Activated CD8-positive, alpha-beta memory T cell treated with anti-CD3 and anti-CD28 coated beads for 4 hours (primary cell): ENCODE data around the gene OTOP3.
"Not testable (repeated sequence)": the region's sequence is repeated elsewhere in the genome, so short reads cannot be mapped to it uniquely, and the experiment has no call there.

Source experiments
- DNase-seq, 2 donors: peaks; one replicate each; pipeline ENCODE4 v3.0.0-alpha.2; 2020; ENCODE audit warnings: low read depth in 2 of 2

OTOP3 gene, protein sequence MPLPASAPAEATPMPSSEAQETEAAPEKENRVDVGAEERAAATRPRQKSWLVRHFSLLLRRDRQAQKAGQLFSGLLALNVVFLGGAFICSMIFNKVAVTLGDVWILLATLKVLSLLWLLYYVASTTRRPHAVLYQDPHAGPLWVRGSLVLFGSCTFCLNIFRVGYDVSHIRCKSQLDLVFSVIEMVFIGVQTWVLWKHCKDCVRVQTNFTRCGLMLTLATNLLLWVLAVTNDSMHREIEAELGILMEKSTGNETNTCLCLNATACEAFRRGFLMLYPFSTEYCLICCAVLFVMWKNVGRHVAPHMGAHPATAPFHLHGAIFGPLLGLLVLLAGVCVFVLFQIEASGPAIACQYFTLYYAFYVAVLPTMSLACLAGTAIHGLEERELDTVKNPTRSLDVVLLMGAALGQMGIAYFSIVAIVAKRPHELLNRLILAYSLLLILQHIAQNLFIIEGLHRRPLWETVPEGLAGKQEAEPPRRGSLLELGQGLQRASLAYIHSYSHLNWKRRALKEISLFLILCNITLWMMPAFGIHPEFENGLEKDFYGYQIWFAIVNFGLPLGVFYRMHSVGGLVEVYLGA

DNA sequence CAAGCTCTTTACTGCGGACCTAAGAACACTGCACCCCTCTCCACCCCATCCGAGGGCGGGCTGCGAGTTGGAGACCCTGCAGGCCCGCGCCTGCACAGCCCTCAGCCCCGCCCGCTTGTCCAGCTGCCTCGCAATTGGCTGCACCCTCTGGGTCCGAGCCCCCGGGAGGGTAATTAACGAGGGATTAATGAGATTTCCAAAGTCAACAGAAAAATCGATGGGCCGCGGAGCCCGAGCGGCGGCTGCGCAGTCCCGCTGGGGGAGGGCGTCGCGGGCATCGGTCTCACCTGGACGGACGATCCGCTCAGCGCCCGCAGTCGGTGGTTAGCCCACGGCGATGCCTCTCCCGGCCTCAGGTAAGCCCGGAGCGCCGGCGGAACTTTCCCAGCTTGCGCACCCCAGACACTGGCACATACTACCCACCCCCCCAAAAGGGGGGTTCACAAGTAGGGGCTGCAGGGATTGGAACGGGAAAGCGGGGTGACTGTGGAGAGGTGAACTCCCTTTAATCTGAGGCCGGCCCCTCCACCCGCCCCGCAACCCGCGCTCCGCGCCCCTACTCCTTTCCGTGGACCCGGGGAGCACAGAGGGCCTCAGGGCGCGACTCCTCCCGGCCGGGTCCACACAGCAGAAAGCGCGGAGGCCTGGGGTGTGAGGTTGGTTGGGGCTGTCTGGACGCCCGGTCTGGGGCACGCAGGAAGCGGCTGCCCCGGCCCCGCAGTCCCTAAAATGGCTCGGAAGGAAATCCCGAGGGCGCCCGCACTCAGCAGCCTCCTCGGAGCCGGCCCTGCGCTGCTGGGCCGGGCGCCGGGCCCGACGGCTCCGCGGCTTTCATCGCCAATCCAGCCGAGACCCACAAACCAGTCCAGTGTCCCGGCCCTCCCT, at the start of gene OTOP3:
Gene OTOP3, plus strand, starts transcription at position 314 of the 885 bp plus-strand sequence. Its CDS starts 24 bp downstream, at position 338.
- DNase-seq, result no peak

DNA sequence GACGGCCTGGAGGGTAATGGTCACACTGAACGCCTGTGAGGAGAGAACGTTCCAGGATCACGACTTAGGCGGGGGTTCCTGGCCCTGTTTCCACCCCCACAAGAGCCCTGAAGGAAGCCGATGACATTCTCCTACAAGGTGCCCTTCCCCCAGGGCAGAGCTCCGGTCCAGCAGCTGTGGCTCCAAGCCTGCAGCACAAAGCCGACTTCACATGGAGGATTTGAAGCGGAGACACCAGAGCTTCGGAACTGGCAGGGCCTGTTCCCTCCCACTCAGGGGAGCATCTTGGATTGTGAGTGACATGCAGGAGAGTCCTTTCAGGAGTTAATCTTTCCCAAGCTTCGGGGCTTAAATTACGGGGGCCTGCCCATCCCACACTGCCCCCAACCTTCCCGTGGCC, 47.2 kb upstream of the OTOP3 start:
- DNase-seq, result no peak

DNA sequence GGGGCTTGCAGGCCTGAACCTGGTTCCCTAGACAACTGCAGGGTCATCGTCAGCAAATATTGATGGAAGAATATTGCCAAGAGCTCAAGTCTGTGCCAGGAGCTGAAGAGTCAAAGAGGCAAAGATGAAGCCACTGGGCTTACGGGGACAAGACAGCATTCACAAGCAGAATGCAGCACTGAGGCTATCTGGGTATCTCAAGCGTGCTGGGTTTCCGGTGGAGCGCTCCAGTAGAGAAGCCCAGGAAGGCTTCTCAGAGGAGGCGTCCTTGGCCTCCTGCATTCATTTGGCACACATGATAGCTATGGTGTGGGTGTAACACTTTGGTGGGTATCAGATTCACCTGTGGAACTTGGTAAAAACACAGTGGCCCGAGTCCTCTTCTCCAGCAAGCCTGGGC, 45.1 kb upstream of the OTOP3 start:
- no peak for DNase-seq

DNA sequence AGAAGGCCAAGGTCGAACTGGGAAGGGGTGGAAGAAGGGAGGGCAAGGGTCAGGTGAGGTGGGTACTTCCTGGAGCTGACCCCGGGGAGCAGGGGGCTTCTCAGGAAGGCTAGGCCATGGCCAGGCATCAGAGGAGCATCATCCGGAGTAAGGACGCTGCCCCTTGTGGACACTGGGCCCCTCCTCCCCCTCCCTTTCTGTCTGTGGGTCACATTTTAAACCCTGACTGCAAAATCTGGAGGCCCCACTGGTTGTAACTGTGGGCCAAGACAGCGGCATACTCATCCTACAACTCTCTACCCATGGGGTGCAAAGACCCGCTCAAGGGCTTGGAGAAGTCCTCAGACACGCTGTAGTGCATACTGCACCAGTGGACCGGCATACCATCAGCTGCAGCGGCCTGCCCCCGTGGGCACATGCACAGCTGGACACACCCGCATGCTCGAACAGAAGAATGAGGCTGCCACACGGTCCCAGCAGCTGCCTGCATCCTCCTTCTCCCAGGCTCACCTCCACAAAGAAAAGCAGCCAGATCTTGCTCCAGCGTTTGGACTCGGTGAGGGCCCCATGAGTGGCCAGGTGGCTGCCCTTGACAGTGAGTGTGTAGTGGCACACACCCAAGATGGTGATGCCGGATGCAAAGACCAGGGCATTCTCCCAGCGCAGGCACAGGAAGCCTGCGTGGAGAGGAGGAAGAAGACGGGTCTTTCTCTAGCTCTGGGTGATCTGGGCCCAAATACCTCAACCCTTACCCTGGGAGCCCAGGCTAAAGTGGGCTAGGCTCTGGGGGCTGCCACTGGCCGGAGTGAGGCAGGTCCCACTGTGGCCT, 43.5 kb upstream of the OTOP3 start:
- no peak for DNase-seq

DNA sequence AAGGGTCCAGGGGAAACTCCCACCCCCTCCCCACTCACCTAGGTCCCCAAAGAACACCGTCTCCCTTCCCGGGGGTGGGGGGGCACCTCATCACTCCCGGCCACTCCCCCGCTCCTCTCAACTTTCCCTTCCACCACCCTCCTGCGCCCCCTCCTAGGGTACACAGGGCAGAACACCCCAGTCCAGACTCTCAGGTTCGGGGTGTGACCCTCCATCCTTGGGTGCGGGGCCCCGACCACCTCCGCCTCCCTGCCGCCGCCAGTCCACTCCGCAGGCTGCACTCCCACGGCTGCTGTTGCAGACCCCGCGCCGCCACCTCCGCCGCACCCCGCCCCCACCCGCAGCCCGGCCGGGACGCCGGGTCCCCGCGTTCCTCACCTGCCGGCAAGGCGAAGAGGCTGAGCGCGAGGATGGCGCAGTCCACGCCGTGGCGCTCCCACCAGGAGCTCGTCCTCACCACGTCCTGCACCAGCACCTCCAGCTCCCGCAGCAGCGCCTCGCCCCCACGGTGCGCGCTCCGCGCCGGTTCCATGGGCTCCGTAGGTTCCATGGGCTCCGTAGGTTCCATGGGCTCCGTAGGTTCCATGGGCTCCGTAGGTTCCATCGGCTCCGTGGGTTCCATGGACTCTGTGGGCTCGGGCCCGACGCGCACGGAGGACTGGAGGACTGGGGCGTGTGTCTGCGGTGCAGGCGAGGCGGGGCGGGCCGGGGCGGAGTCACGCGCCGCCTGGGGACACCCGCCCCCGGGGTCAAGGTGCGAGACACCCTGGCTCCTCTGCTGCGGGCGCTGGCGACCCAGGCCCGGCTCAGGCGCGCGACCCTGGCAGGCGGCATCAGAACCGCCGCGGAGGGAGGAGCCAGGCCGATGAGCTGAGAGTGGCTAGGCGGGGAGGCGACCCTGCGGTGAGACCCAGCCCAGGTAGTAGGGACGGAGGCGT, 42.5 kb upstream of the OTOP3 start, which contains the start of gene FADS6:
Gene FADS6, minus strand, starts transcription at position 660 of the 938 bp plus-strand sequence. Its CDS starts 38 bp downstream, at position 622.
- DNase-seq, result no peak

DNA sequence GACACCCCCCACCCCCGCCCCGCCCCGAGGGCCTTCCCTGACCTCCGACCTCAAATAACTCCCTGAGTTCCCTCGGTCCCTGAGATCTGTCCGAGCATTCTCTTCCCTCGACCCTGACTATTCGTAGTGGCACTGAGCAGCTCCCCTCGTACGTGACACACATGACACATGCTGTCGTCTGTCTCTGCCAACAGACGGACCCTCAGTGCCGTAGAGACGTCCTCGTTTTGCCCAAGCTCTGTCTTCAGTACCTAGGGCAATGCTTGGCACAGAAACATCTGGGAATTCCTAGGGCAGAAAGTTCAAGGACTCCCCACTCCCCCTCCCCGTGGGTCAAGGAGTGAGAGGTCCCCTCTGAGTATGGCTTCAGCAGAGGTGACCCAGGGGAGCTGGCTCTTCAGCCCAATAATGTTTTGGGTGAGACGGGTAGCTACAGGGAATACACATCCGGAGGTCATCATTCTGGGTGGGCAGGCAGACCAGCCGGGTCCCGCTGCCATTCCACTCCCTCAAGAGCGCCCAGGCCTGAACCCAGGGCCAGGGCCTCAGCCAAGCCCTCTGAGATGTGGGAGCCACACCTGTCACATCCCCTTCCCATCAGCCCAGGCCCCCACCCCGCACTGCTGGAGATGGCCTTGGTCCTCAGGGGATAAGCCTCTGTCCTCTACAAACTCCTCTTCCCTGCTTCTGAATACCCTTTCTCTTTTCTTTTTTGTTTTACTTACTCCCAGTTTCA, 41.6 kb upstream of the OTOP3 start:
- DNase-seq, result no peak

DNA sequence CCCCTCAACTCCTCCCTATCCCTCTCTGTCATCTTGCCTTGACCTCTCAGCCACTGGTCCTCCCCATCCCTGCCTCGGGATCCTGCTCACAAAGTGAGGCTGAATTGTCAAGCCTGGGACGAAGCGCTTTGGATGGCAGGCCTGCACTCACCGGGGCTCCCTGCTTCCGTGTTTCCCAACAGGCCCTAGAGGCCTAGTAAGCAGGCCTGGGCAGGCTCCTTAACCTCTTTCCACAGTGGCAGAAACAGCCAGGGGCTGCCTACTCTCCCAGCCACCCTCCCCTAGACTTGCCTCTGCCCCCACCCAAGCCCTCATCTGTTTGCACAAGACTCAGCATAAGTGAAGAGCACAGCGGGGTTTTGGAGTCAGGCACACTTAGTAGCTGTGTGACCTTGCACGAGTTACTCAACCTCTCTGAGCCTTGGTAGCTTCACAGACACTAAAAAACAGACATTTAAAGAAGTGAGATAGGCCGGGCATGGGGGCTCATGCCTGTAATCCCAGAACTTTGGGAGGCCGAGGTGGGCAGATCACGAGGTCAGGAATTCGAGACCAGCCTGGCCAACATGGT, 37.2 kb upstream of the OTOP3 start:
- DNase-seq, result no peak

DNA sequence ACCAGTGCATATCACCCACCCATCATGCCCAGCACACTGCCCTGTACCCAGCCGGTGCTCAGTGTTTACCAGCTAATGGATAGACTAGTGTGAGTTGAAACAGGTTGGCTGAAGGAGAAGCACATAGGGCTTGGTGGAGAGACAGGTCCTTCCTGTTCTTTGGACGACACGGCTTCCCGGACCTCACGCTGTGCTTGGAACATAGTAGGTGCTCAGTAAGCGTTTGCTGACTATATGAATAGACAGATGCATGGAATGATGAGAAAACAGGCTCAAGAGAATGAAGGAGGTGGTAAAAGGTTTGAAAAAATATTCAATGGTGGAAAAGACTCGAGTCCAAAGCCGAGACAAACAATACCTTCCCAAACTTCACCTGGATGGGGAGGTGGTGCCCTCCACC, 35.5 kb upstream of the OTOP3 start:
- no peak for DNase-seq

DNA sequence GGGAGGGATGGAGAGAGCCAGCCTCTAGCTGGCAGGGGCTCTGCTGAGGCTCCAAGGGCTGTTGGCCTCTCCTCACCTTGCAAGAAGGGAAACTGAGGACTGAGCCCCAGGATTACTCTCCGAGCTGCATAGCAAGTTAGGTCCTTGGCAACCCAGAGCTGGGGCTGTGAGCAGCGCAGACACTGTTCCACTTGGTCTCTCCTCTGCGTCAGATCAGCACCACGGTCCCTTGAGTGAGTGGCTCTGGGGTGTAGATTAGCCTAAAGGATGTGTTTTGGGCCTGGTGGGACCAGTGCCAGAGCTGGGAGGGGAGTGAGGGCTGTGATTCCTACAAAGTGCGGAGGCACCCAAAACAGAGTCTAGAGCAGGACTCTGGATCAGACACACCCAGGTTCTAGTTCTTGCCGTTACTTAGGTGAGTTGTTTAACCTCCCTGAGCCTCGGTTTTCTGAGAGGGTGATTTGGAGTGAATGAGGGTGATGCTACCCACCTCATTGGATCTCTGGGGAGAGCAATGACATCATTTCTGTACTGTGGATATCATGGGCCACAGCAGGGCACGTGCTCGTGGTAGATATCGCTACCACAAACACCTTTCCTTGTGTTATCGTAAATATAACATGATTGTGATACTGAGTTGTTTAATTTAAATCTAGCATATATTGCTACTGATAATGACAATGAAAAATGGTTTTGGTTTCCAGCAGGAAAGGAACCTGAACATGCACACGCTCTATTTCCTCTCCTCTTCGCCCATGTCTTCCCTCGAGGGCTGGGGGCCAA, 34.2 kb upstream of the OTOP3 start:
- no peak for DNase-seq

DNA sequence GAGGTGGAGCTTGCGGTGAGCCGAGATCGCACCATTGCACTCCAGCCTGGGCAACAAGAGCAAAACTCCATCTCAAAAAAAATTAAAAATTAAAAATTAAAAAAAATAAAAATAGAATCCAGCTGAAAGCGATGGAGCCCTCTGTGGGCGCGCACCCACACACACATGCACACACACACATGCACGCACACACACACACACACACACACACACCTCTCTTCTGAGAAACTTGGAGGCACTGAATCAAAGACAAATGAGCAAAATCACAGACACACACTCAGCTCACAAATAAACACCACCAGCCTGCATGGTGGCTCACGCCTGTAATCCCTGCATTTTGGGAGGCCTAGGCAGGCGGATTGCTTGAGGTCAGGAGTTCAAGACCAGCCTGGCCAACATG, 32.7 kb upstream of the OTOP3 start:
- no peak for DNase-seq

DNA sequence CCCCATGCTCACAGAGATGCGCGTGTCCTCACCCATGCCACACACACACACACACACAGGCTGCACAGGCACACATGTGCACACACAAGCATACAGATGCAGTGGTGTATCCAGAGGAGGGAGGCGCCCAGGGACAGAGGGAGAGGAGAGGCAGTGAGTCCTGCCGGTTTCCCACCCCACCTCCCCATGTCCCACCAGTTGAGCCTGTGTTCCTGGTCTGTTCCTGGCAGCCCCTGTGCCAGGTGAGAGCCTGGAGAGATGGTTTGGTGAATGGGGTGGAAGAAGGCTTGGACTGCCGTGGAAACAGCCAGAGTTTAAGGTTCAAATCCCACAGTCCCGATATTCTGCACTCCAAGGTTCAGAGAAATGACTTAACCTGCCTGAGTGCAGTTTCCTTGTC, 32.0 kb upstream of the OTOP3 start:
- DNase-seq, result no peak

DNA sequence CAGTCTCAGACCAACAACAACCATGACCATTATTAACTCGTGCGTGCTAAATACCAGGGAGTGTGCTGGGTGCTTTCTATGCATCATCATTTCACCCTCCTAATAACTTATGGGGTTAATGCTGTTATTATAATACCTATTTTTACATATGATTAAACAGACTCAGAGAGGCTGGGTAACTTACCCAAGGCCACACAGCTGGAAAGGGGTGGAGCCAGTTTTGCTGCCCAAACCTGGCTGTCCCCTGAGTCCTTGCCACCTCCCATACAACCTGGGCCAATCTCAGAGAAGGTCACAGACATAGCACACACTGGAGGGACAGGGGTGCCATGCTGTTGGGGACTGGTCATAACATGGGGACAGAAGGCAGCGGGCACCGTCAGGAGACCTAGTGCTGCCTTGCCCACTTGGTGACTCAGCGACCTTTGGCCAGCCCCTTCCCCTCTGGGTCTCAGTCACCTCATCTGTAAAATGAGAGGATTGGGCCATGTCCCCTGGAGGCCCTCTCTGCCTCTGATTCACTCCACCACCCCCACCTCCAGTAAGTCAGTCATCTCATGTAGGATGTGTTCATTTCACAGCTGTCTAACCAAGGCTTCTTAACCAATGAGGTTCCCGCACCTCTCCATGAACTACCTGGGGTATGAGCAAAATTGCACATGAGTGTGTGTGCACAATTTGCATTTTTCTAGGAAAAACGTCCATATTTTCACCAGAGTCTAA, 30.9 kb upstream of the OTOP3 start:
- no peak for DNase-seq

DNA sequence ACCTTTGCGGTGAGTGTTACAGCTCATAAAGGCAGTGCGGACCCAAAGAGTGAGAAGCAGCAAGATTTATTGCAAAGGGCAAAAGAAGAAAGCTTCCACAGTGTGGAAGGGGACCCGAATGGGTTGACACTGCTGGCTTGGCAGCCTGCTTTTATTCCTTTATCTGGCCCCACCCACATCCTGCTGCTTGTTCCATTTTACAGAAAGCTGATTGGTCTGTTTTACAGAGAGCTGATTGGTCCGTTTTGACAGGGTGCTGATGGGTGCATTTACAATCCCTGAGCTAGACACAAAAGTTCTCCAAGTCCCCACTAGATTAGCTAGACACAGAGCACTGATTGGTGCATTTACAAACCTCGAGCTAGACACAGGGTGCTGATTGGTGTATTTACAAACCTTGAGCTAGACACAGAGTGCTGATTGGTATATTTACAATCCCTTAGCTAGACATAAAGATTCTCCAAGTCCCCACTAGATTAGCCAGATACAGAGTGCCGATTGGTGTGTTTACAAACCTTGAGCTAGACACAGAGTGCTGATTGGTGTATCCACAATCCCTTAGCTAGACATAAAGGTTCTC, 29.4 kb upstream of the OTOP3 start:
- DNase-seq, result not testable (repeated sequence)

DNA sequence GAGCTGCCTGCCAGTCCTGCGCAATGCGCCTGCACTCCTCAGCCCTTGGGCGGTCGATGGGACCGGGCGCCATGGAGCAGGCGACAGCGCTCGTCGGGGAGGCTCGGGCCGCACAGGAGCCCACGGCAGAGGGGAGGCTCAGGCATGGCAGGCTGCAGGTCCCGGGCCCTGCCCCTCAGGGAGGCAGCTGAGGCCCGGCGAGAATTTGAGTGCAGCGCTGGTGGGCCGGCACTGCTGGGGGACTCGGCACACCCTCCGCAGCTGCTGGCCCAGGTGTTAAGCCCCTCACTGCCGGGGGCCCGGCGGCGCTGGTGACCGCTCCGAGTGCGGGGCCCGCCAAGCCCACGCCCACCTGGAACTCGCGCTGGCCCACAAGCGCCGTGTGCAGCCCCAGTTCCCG, 28.7 kb upstream of the OTOP3 start:
- DNase-seq, result no peak

DNA sequence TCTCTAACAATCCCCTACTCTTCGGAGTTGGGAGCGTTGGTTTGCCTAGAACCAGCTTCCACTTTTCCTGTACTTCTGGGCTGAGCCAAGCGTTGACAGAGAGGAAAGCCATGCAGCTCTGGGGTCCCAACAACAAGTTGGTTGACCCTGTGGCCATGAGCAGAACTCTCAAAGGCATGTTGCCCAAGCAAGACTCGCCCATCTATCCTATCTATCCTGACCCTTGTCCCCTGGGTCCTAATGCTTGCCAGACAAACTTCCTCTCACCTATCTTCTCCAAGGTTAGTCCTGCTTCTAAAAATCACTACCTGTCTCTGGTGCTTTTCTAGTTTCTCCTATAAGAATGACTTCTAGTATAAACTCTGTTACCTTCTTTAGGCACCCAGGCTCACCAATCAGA, 26.6 kb upstream of the OTOP3 start:
- DNase-seq, result not testable (repeated sequence)

DNA sequence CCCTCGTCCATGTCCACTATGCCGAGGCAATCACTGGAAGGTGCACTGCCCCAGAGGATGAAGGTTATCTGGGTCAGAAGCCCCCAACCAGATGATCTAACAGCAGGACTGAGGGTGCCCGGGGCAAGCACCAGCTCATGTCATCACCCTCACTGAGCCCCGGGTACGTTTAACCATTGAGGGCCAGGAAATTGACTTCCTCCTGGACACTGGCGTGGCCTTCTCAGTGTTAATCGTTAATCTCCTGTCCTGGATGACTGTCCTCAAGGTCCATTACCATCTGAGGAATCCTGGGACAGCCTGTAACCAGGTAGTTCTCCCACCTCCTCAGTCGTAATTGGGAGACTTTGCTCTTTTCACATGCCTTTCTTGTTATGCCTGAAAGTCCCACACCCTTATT, 24.3 kb upstream of the OTOP3 start:
- not testable (repeated sequence) for DNase-seq

DNA sequence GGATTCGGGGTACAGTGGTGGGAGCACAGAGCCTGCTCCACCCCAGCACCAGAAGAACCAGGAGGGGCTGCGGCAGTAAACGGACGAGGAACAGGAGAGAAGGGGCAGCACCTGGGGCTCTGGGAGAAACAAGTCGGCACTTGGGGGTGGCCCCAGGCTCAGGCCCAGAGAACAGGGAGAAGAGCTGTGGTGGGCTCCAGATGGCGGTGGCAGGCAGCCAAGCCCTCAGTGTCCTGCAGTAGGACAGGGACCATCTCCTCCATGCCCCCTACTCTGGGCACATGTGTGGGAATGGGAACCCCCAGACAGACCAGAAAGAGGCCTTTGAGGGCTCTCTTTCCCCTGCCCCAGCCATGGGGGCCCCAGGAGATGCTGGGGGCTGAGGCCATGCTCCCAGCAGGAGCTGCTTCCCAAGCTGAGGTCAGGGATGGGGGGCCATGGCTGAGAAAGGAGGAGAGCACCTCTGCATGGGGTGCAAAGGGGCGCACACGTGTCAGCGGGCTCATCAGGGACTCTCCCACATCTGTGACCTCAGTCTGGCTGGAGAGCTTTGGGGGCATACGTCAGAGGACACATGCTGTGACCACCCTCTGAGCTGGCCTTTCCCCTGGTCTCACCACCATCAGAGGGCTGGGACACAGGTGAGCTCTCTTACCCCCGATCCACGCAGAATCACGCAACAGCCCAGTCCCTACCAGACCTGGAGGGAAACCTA, 19.4 kb upstream of the OTOP3 start:
- no peak for DNase-seq
